Liver (tissue), 9 donors: ENCODE measurements around the gene PFKP. TPM values are rescaled to one million over a fixed set of nuclear protein-coding genes. Genes with fewer than 3 reads are reported as not detected.

Experiments used
- DNase-seq: peaks from one replicate; pipeline ENCODE4 v3.0.0-alpha.2; 2017; ENCODE audit warnings: low spot score
- H3K27ac ChIP-seq, 2 donors: one replicate each; pipeline ENCODE4 v1.7.0; 2013; ENCODE audit warnings: inconsistent platforms in 2 of 2, low read length in 2 of 2, control low read depth in 1 of 2, low read depth in 1 of 2, mild to moderate bottlenecking in 1 of 2
- H3K27me3 ChIP-seq, 4 donors: one replicate each; pipeline versions ENCODE4 v1.6.1 to v1.7.0; 2013; ENCODE audit warnings: low read length in 3 of 4, inconsistent platforms in 1 of 4, mild to moderate bottlenecking in 1 of 4, moderate library complexity in 1 of 4; ENCODE audit not compliant: control insufficient read depth in 4 of 4, insufficient read depth in 4 of 4
- H3K36me3 ChIP-seq, 4 donors: one replicate each; pipeline versions ENCODE4 v1.6.1 to v1.7.0; 2013; ENCODE audit warnings: low read length in 3 of 4, mild to moderate bottlenecking in 3 of 4, low read depth in 1 of 4, moderate library complexity in 1 of 4; ENCODE audit not compliant: control insufficient read depth in 4 of 4, insufficient read depth in 3 of 4
- H3K4me1 ChIP-seq, 4 donors: one replicate each; pipeline versions ENCODE4 v1.6.1 to v1.7.0; 2013; ENCODE audit warnings: low read length in 3 of 4, mild to moderate bottlenecking in 3 of 4, moderate library complexity in 1 of 4; ENCODE audit not compliant: control insufficient read depth in 4 of 4, insufficient read depth in 4 of 4
- H3K4me3 ChIP-seq, 3 donors: one replicate each; pipeline versions ENCODE4 v1.6.1 to v1.7.0; 2013; ENCODE audit warnings: low read length in 3 of 3, control low read depth in 1 of 3, low read depth in 1 of 3, mild to moderate bottlenecking in 1 of 3
- H3K9ac ChIP-seq, 2 donors: one replicate each; pipeline ENCODE4 v1.7.0; 2013; ENCODE audit warnings: low read length in 2 of 2, mild to moderate bottlenecking in 2 of 2, moderate library complexity in 2 of 2, control low read depth in 1 of 2, low read depth in 1 of 2
- H3K9me3 ChIP-seq, 4 donors: one replicate each; pipeline versions ENCODE4 v1.6.1 to v1.7.0; 2013; ENCODE audit warnings: low read length in 3 of 4; ENCODE audit not compliant: control insufficient read depth in 4 of 4
- CTCF ChIP-seq: fragments of 150-350 bp; IDR thresholded peaks from 2 replicates; pipeline ENCODE4 v1.5.1; 2017; ENCODE audit warnings: improper control_type of control experiment, low read depth, low read length; ENCODE audit not compliant: missing input control
- EGR1 ChIP-seq, 2 donors: IDR thresholded peaks; 2 replicates each; pipeline ENCODE4 v1.6.1; 2016 to 2018; ENCODE audit warnings: antibody characterized with exemption in 2 of 2, low read depth in 2 of 2
- FOXA1 ChIP-seq: IDR thresholded peaks from 2 replicates; pipeline ENCODE4 v1.6.1; 2016; ENCODE audit warnings: antibody characterized with exemption
- FOXA2 ChIP-seq: IDR thresholded peaks from 2 replicates; pipeline ENCODE4 v1.6.1; 2016; ENCODE audit warnings: antibody characterized with exemption
- GABPA ChIP-seq, 2 donors: IDR thresholded peaks in 1 of 2; conservative IDR thresholded peaks in 1 of 2; 2 replicates each; pipeline ENCODE4 v1.6.1; 2016; ENCODE audit warnings: antibody characterized with exemption in 2 of 2, mild to moderate bottlenecking in 1 of 2, moderate library complexity in 1 of 2
- HNF4A ChIP-seq, 2 donors: conservative IDR thresholded peaks; 2 replicates each; pipeline ENCODE4 v1.6.1; 2016; ENCODE audit warnings: antibody characterized with exemption in 2 of 2, mild to moderate bottlenecking in 2 of 2
- HNF4G ChIP-seq: IDR thresholded peaks from 2 replicates; pipeline ENCODE4 v1.6.1; 2016; ENCODE audit warnings: antibody characterized with exemption
- JUND ChIP-seq, 2 donors: IDR thresholded peaks; 2 replicates each; pipeline ENCODE4 v1.6.1; 2016; ENCODE audit warnings: antibody characterized with exemption in 2 of 2
- MAX ChIP-seq: IDR thresholded peaks from 2 replicates; pipeline ENCODE4 v1.6.1; 2016; ENCODE audit warnings: antibody characterized with exemption
- NR2F2 ChIP-seq: IDR thresholded peaks from 2 replicates; pipeline ENCODE4 v1.6.1; 2016; ENCODE audit warnings: antibody characterized with exemption
- RAD21 ChIP-seq, 2 donors: IDR thresholded peaks; 2 replicates each; pipeline ENCODE4 v1.6.1; 2016; ENCODE audit warnings: antibody characterized with exemption in 2 of 2, mild to moderate bottlenecking in 2 of 2
- REST ChIP-seq: IDR thresholded peaks from 2 replicates; pipeline ENCODE4 v1.6.1; 2016; ENCODE audit warnings: antibody characterized with exemption, mild to moderate bottlenecking
- RXRA ChIP-seq, 2 donors: IDR thresholded peaks; 2 replicates each; pipeline ENCODE4 v1.6.1; 2017 to 2018; ENCODE audit warnings: antibody characterized with exemption in 2 of 2, mild to moderate bottlenecking in 1 of 2
- SP1 ChIP-seq: IDR thresholded peaks from 2 replicates; pipeline ENCODE4 v1.6.1; 2018; ENCODE audit warnings: antibody characterized with exemption, mild to moderate bottlenecking
- TAF1 ChIP-seq: conservative IDR thresholded peaks from 2 replicates; pipeline ENCODE4 v1.6.1; 2016; ENCODE audit warnings: antibody characterized with exemption, mild to moderate bottlenecking
- YY1 ChIP-seq: IDR thresholded peaks from 2 replicates; pipeline ENCODE4 v1.6.1; 2016; ENCODE audit warnings: antibody characterized with exemption, mild to moderate bottlenecking
- ZBTB33 ChIP-seq: IDR thresholded peaks from 2 replicates; pipeline ENCODE4 v1.6.1; 2016; ENCODE audit warnings: antibody characterized with exemption
- WGBS: extraction: QIAGEN DNeasy Blood & Tissue Kit; methylation state at CpG from one replicate; pipeline ENCODE4 v1.1.7; 2013; 5-methylcytosine and 5-hydroxymethylcytosine counted together
- polyA plus RNA-seq, 2 donors: library from polyadenylated mRNA; stranded (reverse) in 1 of 2; unstranded in 1 of 2; fragments of 200-250 nt in 1 of 2; fragments of >200 nt in 1 of 2; fragmentation: Nextera tagmentation in 1 of 2; extraction: Ambion mirVana in 1 of 2; gene quantifications; one replicate each; pipeline versions ENCODE4 v1.2.1 to v1.2.3, GENCODE V29; 2013 to 2015
- total RNA-seq, 2 donors: library from RNA; depleted of rRNA; stranded (reverse); fragments of >200 nt; gene quantifications; one replicate each; pipeline ENCODE4 v1.2.3, GENCODE V29; 2014
- donor health status: healthy.
- donor health status: healthy.
- donor health status: healthy.
- donor health status: healthy.
- donor health status: healthy.

The PFKP gene
- total and polyA plus RNA-seq, 4 donors: 1.1 to 5.0 (median 2.8) TPM

- no peak for DNase-seq
- Histone ChIP-seq H3K9me3 (no peaks in the 10 kb centered on the region), H3K9ac (no peak overlapping the region), H3K27ac (no peak overlapping the region), H3K27me3 (no peaks in the 10 kb centered on the region), H3K4me1 (peaks cover 0 to 12% (median 11%) of the 10 kb centered on the region in 4 donors), H3K4me3 (no peak overlapping the region), H3K36me3 (no peaks in the 10 kb centered on the region)
- TF ChIP-seq RXRA (IDR thresholded peaks at IDR 0.05): no peak
- 66% methylated on average over 11 of the region's 11 CpGs for WGBS
Observed at GRCh38 chr10:3098689-3099088, 31.3 kb downstream of the PFKP start.

- DNase-seq: no peak
- TF ChIP-seq MAX (no peak), HNF4G (no peak), ZBTB33 (no peak), EGR1 (IDR thresholded peaks at IDR 0.05; ENCODE audit: low read depth in 2 of 2) (no peak), REST (no peak), SP1 (no peak), JUND (IDR thresholded peaks at IDR 0.05) (no peak), TAF1 (no peak), GABPA (IDR thresholded peaks at IDR 0.05 in 1 of 2, conservative IDR thresholded peaks at IDR 0.05 in 1 of 2) (no peak), CTCF (no peak), FOXA1 (no peak), FOXA2 (no peak), YY1 (no peak), HNF4A (conservative IDR thresholded peaks at IDR 0.05) (no peak), RAD21 (IDR thresholded peaks at IDR 0.05) (no peak), NR2F2 (no peak)
- Histone ChIP-seq H3K4me1 (peaks cover 0 to 12% (median 11%) of the 10 kb centered on the region in 4 donors), H3K27me3 (no peaks in the 10 kb centered on the region), H3K36me3 (no peaks in the 10 kb centered on the region), H3K9ac (no peak overlapping the region), H3K27ac (no peak overlapping the region), H3K4me3 (no peak overlapping the region), H3K9me3 (no peaks in the 10 kb centered on the region)
- 78% methylated on average over 22 of the region's 22 CpGs for WGBS
Observed at GRCh38 chr10:3099291-3100092, 32.1 kb downstream of the PFKP start.
